Putamen (tissue), 1 donor: ENCODE data around the gene WFS1.

Source experiments
- DNase-seq: peaks from one replicate; pipeline ENCODE4 v3.0.0-alpha.2; 2016; ENCODE audit warnings: low spot score

WFS1 gene

GRCh38 chr4:6325788-6326290 is 56.2 kb downstream of the WFS1 start:
- no peak for DNase-seq

DNA sequence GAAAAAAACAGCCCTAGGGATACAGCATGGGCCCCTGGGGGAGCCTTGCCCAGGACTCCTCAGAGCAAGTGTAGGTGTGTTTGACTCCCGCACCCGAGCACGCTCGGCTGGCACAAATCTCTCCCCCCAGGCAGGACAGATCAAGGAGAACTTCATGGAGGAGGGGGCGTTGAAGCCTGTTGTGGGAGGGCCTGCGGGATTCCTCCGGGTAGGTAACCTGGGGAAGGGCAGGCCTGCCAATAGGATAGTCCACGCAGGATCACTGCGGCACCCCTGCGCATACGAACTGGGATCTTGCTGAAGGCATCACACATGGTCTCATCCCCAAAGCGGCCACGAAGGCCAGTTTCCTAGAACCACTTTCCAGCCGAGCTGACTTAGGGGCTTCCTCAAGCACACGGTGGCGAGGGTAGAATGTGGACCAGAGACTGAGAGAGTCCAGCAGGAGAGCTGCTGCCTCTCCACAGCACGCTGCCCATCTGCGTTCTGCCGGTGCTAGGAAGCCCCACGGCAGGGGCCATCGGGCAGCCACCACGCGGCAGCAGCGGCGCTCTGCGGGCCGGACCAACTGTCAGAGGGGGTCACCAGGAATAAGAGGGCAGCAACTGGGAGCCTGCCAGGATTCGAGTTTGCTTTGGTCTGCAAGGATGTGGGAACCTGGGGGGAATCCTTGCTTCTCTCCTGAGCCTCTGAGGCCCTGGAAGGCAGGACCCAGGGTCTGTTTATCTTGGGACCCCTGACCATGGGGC is 56.8 kb downstream of the WFS1 start:
- DNase-seq, result no peak

DNA sequence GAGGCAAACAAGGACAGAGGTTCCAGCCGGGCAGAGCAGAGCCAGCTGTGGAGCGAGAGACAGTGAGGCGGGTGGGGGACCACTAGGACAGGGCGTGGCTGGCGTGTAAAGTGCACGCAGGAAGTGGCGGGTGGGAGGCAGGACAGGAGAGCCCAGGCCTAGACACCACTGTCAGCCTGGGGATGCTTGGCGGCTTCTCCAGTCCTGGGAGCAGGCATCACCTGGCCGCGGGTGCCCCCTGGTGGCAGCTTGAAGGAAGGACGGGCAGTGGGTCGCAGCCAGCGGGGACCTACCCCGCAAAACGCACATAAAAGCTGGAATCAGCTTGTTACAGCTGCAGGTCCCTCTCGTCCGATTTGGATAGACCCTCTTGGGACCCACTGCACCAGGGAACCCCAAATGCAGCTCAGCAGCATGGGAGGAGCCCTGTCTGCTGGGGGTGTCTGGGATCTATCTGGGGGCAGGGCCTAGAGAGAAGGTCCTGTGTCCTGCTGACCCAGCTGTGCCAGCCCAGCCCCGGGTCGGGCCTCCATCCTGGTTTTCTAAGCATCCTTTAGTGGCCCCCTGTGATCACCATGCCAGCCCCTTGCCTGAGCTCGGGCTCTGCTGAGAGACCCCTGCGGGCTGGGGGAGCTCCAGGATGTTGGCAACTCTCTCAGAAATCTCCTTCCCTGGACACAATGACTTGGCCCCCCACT is 57.7 kb downstream of the WFS1 start:
- DNase-seq, result no peak

GRCh38 chr4:6328526-6328925 is 58.9 kb downstream of the WFS1 start:
- DNase-seq, result no peak

DNA sequence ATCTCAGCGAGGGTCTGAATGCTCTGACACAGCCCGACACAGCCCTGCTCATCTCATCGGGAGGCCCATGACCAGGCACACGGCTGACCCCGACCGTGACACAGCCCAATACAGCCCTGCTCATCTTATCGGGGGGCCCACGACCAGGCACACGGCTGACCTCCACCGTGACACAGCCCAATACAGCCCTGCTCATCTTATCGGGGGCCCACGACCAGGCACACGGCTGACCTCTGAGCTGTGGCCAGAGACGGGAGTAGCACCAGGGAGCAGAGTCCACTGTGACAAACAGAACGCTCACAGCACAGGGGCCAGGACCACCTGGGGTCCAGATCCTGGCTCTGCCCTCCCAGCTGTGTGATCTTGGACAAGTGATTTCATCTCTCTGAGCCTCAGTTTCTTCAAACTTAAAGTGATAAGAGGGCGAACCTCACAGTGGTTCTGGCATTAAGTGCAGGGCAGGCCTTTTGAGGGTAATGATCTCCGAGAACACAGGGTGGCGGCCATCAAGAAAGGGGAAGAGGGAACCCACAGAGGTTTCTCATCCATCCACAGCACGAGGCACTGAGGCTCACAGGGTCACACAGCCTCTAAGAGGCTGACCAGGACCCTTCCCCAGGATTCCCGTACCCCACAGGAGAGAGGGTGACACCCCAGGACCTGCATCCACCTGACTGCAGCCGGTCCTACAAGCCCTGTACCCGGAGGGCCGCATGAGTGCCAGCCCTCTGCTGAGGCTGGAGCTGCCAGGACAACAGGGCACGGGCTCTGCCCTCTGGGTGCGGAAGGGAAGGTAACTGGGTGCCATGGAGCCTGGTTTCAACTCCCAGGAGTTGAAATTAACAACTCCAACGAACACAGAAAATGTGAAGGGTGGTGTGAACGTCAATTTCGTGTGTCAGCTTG is 60.1 kb downstream of the WFS1 start:
- DNase-seq, result no peak

DNA sequence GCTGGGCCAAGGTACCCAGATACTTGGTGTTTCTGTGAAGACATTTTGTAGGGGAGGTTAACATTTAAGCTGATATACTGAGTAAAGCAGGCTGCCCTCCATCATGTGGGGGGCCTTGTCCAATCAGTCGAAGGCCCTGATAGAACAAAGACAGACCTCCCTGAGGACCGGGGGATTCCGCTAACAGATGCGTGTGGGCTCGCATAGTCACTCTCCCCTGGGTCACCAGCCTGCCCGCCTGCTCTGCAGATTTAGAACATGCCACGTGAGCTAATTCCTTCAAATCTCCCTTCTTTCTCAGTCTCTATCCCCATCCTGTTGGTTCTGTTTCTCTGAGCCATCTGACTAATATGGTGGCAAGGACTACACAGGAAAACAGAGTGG is 60.7 kb downstream of the WFS1 start:
- DNase-seq, result no peak

DNA sequence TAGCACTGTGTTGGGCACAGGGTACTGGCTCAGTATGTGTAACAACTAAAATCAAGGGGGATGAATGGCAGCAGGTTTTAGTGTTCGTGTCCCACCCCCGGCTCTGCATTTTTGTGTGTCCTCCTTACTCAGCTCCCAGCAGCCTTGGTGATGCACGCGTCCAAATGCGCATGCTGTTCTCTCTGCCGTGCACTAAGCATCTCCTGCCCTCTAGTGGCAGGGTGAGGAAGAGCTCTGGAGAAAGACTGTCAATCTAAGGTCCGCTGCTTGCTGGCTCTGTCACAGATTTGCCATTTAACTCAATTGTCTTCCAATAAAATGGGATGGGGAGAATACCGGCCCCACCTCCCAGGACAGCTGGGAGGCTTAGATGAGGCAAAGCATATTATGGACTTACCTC is 61.4 kb downstream of the WFS1 start:
- no peak for DNase-seq

- no peak for DNase-seq
Measured at GRCh38 chr4:6331468-6331867, 61.8 kb downstream of the WFS1 start.

GRCh38 chr4:6332042-6332668 is 62.5 kb downstream of the WFS1 start:
- no peak for DNase-seq

DNA sequence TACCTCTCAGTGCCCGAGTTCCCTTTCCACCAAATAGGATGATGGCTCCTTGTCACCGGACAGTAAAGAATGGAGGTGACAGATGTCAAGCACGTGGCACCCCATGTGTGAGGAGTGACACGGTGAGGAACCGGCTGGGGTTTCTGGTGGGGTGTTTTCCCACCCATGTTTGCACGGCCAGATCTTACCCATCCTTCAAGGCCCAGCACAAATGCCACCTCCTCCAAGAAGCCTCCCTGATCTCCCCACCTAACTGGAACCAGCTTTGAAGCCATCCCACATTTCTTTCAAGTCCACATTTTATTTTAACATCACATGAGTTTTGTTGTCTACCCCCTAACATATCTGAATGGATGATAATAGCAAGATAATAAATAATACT is 63.0 kb downstream of the WFS1 start:
- DNase-seq, result no peak

GRCh38 chr4:6333301-6334202 is 63.9 kb downstream of the WFS1 start:
- no peak for DNase-seq

- DNase-seq, result no peak
Measured at GRCh38 chr4:6334203-6334887, 64.7 kb downstream of the WFS1 start.

DNA sequence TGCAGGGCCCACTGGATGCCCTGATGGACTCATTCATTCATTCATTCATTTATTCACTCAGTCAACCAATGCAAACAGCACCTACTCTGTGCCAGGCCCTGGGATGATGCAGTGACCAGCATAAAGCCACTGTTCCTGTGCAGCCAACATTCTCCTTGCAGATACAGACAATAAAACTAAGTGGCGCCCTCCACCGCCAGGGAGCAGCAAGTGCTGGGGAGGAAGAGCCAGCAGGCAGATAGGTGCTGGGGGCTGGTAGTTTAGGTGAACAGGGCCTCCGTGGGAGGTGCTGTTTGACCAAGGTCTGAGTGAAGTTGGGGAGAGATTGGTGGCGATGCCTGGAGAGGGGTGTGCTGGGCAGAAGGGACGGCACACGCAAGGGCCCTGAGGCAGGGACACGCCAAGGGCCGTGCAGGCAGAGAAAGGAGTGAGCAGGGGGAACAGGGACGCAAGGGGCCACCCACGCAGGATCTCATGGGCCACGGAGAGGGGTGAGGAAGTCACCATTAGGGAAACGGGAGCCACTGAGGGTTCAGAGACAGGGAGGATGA is 65.5 kb downstream of the WFS1 start:
- no peak for DNase-seq

DNA sequence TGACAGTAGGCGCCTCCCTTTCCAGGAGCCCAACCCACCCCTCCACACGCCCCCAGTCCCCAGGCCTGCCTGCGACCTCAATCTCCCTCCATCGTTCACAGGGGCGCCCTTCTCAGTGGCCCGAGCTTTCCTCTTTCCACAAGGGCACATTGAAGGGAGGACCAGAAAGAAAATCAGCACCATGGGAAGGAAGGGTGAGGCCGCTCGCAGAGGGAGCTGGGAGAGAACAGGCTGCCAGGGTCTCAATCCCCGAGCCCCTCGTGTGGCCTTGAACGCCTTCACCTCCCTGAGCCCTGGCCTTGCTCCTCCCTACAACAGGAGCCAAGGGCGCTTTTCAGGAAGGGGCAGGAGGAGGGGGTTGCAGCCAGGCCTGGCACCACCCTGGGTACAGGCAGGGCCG is 66.5 kb downstream of the WFS1 start:
- no peak for DNase-seq

DNA sequence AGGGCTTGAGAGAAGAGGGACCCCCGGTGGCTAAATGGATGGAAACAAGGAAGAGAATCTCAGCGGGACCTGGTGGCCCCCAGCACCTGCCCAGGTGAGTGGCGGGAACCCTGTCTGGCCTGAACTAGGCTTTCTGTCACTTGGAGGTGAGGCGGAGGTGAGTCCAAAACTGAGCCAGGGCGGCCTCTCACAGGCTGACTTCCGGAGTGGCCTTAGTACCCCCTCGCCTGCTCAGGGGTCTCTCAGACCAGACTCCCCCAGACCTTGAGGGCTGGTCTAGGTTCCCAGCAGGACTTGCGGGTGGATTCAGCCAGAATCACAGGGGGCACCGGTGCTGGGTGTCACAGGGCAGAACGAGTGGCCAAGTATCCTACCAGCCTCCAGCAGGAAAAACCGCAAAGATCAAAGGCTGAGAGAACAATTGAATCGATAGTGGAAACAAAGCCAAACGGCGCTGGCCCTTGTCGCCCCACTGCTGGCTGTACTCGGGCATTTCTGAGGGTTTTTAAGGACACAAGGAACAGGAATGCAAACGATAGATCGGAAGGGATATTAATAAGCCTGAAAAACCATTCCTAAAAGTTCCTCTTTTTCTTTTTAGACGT is 67.8 kb downstream of the WFS1 start:
- DNase-seq, result no peak

- no peak for DNase-seq
Measured at GRCh38 chr4:6338175-6338950, 68.7 kb downstream of the WFS1 start.

GRCh38 chr4:6338951-6339817 is 69.5 kb downstream of the WFS1 start:
- no peak for DNase-seq
